ENCODE results near the gene TRIM29.

Gene TRIM29

DNA sequence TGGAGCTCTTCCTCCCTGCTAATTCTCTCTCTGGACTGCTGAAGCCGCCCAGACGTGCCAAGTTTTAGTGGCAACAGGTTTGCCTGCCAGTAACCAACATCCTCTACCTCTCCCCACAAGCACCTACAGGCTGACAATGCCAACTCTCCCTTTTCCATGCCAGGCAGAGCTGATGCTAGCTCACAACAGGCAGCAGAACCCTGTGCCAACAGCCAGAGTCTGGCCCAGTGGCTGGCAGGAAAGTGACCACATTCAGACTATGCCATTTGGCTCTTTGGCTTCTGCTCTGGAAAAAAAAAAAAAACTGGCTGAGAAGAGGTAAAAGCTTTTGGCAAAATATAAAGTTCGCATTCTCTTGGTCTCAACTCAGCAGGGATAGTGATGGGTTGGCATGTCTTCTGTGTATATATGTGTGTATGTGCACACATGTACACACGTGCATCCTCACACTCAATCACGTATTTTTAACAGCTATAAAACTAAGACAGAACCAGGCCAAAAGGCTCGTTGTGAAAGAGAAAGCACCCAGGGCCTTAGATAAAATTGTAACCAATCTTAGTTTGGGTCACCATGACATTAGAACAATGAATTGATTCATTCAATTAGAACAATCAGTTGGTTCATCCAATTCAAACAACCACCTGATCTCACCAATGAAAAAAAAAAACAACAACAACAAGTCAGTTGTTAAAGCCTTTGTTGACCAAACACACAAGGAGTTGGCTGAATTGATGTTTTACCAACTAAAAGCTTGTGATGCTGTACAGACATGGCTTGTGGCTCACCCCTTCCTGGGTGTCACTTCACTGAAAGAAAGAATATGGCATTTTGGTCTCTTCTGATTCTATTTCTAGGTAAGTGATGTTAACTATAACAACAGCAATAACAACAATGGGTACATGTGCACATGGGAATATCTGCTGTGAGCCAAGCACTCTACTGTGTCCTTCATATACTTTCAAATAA is 48.6 kb downstream of the TRIM29 start:
- no peak overlapping the region for H3K4me3 ChIP-seq (ENCODE audit: low read depth, low read length)
- TF ChIP-seq, protein P1, sequence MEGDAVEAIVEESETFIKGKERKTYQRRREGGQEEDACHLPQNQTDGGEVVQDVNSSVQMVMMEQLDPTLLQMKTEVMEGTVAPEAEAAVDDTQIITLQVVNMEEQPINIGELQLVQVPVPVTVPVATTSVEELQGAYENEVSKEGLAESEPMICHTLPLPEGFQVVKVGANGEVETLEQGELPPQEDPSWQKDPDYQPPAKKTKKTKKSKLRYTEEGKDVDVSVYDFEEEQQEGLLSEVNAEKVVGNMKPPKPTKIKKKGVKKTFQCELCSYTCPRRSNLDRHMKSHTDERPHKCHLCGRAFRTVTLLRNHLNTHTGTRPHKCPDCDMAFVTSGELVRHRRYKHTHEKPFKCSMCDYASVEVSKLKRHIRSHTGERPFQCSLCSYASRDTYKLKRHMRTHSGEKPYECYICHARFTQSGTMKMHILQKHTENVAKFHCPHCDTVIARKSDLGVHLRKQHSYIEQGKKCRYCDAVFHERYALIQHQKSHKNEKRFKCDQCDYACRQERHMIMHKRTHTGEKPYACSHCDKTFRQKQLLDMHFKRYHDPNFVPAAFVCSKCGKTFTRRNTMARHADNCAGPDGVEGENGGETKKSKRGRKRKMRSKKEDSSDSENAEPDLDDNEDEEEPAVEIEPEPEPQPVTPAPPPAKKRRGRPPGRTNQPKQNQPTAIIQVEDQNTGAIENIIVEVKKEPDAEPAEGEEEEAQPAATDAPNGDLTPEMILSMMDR (IDR thresholded peaks at IDR 0.05; ENCODE audit: insufficient read depth, low read depth, low read length, missing control alignments), result no peak
- DNase-seq (ENCODE audit: low read depth), result no peak

DNA sequence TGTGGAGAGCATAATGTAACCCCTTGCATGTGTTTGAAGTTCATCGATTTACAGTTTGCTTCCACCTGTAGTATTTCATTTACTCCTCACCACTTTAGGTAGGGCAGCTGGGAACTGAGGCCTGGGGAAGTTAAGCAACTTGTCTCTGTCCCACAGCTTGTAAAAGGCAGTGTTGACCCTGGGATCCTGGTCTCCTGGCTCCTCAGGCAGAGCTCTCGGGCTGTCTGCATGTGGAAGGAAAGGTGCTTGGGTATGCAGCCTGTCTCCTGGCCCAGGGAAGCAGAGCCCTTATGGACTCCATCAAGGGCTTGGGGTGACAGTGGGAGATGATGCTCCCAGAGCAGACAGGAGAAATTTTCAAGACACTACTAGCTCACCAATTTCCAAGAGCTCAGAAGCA is 49.9 kb downstream of the TRIM29 start:
- DNase-seq (ENCODE audit: low read depth), result no peak
- no peak overlapping the region for H3K4me3 ChIP-seq (ENCODE audit: low read depth, low read length)
- TF ChIP-seq, protein P1 (IDR thresholded peaks at IDR 0.05; ENCODE audit: insufficient read depth, low read depth, low read length, missing control alignments), result no peak

DNA sequence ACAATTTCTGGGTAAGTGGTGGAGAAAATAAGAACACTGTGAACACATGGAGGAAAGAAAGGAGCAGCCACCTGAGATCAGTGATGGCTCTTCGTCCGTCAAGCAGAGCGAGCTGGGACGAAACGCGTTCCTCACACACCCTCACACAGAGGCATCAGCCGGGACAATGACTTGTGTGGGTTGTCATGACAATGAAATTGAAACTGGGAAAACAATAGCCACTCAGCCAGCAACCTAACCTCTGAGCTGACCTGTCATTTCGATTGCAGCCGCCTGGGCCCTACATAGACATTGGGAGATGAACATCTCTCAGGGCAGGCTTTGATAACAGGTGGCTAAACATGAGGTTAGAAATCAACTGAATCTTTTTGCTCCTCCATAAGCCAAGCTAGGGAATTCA is 51.3 kb downstream of the TRIM29 start:
- TF ChIP-seq, protein P1 (IDR thresholded peaks at IDR 0.05; ENCODE audit: insufficient read depth, low read depth, low read length, missing control alignments), result no peak
- no peak overlapping the region for H3K4me3 ChIP-seq (ENCODE audit: low read depth, low read length)
- no peak for DNase-seq (ENCODE audit: low read depth)

DNA sequence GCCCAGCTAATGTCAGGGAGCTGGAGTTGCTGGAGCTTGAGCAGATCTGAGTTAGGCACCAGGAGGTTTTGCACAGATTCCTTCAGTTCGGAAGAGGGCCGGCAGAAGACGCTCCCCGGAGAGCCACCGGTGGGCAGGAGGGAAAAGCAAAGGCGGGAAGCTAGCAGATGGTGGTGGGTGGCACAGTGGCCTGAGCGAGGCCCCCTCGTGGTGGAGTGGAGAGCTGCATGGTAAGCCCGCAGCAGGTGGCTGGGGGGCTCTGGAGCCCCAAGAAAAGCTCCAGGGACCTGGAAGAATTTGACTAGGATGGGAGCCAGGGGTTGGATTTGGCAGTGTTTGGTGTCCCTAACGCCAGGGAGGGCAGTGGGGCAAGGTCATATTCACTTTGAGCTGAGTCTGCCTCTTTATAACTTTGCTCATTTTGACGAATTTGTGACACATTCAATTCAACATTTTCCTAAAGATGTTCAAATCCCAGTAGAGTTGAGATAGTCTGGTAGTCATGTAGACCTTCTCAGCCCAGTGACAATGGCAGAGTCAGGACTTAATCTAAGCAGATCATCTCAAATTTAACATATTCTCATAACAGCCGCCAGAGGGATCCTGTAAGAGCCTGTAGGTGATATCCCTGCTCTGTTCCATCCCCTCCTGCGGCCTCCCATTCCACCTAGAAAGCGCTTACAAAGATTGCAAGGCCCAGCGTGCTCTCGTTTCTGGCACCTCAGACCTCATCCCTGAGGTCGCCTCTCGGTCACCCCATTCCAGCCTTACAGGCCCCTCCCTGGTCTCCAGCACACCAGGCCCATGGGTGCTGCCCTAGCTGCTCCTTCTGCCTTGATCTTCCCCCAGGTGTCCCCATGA is 57.9 kb downstream of the TRIM29 start:
- no peak overlapping the region for H3K4me3 ChIP-seq (ENCODE audit: low read depth, low read length)
- TF ChIP-seq, protein P1 (IDR thresholded peaks at IDR 0.05; ENCODE audit: insufficient read depth, low read depth, low read length, missing control alignments), result peak; percentile 27
- no peak for DNase-seq (ENCODE audit: low read depth)

DNA sequence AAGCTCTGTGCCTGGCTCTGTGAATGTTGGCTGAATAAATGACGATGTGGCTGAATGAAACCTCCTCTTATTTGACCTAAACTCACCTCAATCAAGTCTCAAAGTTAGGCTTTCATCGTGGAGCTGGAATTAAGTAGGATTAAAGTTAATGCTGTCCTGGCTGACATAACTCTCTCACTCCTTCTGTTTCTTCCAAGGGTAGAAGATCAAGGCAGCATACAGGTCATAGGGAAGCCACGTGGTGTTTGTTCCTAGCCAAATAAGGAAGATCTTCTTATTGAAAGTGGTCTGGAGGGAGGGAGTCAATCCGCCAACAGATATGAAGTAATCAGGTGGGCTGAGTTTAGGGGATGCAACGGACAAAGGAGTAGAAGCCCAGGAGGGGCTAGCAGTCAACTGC is 59.5 kb downstream of the TRIM29 start:
- no peak overlapping the region for H3K4me3 ChIP-seq (ENCODE audit: low read depth, low read length)
- DNase-seq (ENCODE audit: low read depth), result no peak
- TF ChIP-seq, protein P1 (IDR thresholded peaks at IDR 0.05; ENCODE audit: insufficient read depth, low read depth, low read length, missing control alignments), result no peak

DNA sequence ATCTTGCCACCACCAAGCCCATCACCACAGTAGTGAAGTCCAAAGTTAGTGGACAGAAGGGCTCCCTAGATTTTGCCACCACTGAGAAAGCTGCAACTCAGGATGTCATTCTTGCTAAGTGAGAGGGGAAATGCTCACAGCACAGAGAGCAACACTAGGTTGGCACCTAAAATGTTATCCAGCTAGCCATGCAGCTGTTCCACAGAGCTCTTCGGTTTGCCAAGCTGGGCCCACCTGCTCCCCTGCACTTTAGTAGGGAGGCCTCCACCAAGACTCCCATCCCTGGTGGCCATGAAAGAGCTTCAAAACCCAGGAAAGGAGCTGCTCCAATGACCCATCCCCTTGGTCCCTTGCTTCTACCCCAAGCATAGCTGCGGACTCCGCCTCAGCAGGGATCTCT is 63.8 kb downstream of the TRIM29 start:
- TF ChIP-seq, protein P1 (IDR thresholded peaks at IDR 0.05; ENCODE audit: insufficient read depth, low read depth, low read length, missing control alignments), result no peak
- no peak overlapping the region for H3K4me3 ChIP-seq (ENCODE audit: low read depth, low read length)
- DNase-seq (ENCODE audit: low read depth), result no peak
